SKM-1 (cell line): ENCODE results near the gene BPIFB2.

Experiments
- DNase-seq: peaks from one replicate; lab custom pipeline; 2025; ENCODE audit not compliant: unreplicated experiment; lab: John Stamatoyannopoulos, UW

BPIFB2 gene

GRCh38 chr20:33005908-33006775 lies 1.4 kb upstream of the BPIFB2 start:
- no peak for DNase-seq

- DNase-seq: no peak
These were observed 628 bp upstream of the BPIFB2 start for GRCh38 chr20:33006776-33007375.

GRCh38 chr20:33008336-33009213 lies 1.1 kb downstream of the BPIFB2 start:
- no peak for DNase-seq

- DNase-seq: no peak
These were observed 2.0 kb downstream of the BPIFB2 start for GRCh38 chr20:33009214-33010132.

GRCh38 chr20:33010133-33010504 lies 2.6 kb downstream of the BPIFB2 start:
- DNase-seq: no peak

GRCh38 chr20:33010674-33011449 lies 3.4 kb downstream of the BPIFB2 start:
- DNase-seq: no peak

- no peak for DNase-seq
These were observed 5.1 kb downstream of the BPIFB2 start for GRCh38 chr20:33012327-33013189.

- DNase-seq: no peak
These were observed 6.3 kb downstream of the BPIFB2 start for GRCh38 chr20:33013701-33014326.

- DNase-seq: no peak
These were observed 7.0 kb downstream of the BPIFB2 start for GRCh38 chr20:33014336-33015113.

GRCh38 chr20:33015114-33015484 lies 7.6 kb downstream of the BPIFB2 start:
- DNase-seq: no peak

- DNase-seq: no peak
These were observed 8.4 kb downstream of the BPIFB2 start for GRCh38 chr20:33015700-33016580.

GRCh38 chr20:33016581-33017109 lies 9.1 kb downstream of the BPIFB2 start:
- DNase-seq: no peak

- no peak for DNase-seq
These were observed 10.0 kb downstream of the BPIFB2 start for GRCh38 chr20:33017542-33017941.

- DNase-seq: no peak
These were observed 10.8 kb downstream of the BPIFB2 start for GRCh38 chr20:33018169-33018931.

GRCh38 chr20:33019465-33020277 lies 12.2 kb downstream of the BPIFB2 start:
- DNase-seq: no peak
